Retina (tissue), 1 donor: ENCODE measurements around the gene NDRG2.
"Not testable (repeated sequence)": the region's sequence is repeated elsewhere in the genome, so short reads cannot be mapped to it uniquely, and the experiment has no call there.

Source experiments
- DNase-seq: peaks from one replicate; pipeline ENCODE4 v3.0.0-alpha.2; 2016

Gene NDRG2

DNA sequence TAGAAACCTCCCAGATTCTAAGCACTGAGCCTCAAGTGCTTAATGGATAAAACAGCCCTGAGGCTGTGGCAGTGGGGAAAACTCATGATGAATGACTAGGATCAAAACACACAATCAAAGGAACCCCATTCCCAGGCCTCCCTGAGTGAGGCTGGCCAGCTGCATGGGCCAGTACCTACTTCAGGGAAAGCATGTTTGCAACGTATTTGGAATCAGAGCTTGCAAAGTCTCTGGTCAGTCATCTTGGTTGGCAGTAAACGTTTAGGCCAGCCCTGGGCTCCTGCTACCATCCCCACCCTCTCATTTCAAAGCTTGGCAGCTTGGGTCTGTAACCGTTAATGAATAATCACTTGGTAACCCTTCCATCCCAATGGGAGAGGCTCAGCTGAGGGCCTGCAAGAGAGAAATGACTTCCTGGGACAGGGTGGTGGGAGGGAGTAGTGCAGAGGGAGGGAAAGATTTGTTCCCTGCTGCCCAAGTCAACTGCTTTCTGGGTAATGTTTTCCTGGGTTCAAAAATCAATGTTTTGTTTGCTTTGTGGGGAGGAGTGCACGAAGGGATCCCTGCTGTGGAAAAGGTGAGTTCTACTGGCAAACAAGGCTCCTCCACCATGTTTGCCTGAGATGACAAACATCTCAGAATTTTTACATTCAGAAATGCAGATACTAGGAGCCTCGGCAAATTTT, 30.7 kb upstream of the NDRG2 start:
- no peak for DNase-seq

DNA sequence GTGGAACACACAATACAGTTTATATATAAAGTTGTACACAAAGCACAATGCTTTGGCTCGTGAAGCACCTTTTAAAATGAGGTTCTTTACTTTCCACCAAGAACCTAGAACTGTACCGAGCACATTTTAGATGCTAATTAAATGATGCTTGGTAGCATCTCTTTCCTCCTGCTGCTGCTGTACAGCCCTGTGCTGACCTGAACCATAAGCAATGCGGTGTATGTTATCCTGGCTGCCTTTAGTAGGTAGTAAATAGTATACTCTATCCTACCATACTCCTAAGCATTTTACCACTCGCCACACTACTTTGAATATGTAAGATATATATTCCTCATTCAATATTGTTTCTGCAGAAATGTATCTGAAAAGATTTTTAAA, 29.9 kb upstream of the NDRG2 start:
- DNase-seq, result no peak

DNA sequence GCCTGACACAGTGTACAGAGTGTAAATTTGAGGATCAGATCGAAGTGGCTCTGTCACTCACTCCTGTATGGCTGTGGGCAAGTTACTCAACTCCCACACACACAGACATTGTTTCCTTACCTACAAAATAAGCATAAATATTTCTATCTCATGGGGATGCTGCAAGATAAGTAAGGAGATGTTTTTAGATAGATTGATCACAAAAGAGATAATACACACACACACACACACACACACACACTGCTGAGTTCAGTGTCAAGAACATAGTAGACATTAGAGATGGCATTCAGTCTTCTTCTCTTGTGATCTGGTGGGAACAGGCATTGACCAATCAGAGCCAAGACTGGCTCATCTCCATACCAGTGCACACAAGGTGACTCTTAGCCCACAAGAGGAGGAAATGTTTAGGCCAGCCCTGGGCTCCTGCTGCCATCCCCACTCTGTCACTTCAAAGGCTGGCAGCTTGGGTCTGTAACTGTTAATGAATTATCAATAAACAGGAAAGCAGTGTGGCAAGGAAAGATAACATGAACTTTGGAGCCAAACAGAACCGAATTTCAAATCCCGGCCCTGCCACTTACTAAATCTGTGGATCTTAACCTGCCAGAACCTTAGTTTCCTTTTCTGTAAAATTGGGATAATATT, 29.4 kb upstream of the NDRG2 start:
- DNase-seq, result no peak

DNA sequence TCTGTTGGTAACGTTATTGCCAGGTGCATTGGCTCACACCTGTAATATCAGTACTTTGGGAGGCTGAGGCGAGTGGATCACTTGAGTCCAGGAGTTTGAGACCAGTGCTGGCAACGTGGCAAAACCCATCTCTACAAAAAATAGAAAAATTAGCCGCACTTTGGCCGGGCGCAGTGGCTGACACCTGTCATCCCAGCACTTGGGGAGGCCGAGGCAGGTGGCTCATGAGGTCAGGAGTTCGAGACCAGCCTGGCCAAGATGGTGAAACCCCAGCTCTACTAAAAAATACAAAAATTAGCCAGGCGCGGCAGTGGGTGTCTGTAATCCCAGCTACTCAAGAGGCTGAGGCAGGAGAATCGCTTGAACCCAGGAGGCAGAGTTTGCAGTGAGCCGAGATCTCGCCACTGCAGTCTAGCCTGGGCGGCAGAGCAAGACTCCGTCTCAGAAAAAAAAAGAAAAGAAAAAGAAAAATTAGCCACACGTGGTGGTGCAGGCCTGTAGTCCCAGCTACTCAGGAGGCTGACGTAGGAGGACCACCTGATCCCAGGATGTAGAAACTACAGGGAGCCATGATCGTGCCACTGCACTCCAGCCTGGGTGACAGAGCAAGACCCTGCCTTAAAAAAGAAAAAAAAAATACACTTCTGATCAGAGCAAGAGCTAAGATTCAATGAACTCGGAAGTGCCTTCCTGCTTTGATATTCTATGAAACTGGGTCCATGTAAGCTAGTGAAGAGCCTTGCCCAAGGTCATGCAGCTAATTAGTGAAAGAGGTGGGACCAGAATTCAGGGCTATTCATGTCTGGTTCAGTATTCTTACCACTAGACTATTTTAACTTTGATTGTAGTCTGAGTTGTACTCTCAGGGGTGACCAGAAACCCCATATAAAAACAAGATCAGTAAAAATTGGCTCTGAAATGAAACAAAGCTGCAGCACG, 28.6 kb upstream of the NDRG2 start:
- no peak for DNase-seq

DNA sequence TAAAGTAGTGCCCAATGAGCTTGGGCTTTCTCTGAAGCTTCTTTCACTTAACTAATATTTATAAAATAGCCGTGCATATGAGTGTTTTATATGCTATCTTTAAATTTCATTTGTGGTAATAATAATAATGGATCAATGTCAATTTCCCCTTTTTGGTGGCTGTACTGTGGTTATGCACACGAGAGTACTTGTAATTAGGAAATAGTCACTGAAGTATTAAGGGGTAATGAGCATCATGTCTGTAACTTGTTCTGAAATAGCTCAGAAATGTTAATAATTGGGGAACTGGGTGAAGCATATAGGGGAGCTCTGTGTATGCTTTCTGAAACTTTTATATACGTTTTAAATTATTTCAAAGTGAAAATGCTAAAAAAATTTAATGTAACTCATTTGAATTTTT, 25.7 kb upstream of the NDRG2 start:
- no peak for DNase-seq

DNA sequence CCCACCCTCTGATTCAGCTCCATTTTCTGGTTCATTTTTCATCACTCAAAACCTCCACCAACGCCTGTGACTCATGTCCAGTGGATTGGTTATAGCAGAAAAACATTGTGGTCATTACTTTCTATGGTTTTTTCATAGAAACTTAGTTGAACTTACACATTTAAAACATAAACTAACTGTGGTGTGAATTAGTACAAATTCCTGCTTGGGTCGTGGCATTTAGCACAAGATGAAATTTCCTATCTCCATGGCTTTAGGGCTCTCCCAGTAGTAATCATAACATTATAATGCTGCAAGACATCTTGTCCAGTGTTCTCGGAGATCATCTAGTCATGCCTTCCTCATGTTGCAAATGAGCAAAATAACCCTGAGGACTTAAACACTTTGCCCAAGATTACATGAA, 24.4 kb upstream of the NDRG2 start:
- DNase-seq, result no peak

DNA sequence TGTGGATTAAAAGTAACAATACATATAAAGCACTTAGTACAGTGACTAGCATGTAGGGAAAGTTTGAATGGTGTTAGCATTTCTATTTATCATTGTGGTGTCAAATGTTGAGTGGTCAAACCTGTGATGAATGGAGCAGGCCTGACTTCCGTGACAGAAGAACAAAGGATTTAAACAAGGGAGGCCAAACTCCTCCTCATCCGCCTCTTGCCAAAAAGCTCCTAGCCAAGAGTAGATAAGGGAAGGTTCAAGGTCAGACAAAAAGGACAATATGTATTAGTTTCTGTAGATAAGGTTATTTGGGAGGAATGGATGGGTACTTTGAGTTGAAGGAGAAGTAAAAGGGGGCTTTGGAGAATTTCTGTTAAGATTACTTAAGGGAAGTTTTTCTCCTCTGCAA, 23.8 kb upstream of the NDRG2 start:
- no peak for DNase-seq

DNA sequence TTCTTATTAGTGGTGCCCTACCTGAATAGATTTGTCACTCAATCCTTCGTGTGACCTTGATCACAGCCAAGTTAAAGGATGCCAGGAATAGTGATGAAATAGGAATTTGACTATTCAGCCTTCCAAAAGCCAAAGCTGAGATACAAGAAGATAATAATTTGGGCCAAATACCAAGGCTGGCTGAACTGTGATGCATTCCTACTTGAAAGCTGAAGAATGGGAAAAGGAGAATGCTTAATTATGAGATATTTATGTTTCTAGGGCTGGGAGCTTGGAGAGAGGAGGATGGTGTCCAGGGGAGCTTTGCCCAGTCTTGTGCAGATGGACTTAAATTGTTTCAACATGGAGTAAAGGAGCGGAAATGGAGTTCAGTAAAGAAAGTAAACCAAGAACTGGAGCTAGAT, 22.5 kb upstream of the NDRG2 start:
- DNase-seq, result no peak

DNA sequence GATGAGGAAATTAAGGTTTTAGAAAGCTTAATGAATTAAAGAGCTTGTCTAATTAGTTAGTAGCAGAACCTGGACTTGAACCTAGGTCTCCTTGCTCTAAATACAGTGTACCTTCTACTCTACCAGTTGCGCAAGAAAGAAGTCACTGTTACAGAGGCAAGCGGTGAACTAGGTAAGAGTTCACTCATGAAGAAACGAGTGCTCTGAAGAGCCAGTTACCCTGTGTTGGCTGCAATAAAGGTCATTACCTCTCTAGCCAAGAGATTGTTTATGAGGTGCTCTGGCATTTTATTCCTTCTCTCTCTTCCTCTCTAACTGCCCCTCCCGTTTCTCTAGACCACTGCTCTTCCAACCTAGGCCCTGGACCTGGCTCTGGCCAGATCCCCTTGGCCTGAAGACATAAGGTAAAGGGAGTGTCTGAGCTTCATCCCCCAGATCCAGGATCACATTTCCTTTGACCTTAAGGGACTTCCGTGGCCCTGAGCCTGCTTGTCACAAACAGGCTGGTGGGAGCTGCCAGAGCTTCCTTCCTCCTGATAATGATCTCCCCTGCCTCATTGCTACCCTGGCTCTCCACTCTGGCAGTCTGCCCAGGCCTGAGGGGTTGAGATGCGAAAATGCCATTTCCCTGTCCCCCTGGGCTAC, 19.2 kb upstream of the NDRG2 start:
- no peak for DNase-seq

DNA sequence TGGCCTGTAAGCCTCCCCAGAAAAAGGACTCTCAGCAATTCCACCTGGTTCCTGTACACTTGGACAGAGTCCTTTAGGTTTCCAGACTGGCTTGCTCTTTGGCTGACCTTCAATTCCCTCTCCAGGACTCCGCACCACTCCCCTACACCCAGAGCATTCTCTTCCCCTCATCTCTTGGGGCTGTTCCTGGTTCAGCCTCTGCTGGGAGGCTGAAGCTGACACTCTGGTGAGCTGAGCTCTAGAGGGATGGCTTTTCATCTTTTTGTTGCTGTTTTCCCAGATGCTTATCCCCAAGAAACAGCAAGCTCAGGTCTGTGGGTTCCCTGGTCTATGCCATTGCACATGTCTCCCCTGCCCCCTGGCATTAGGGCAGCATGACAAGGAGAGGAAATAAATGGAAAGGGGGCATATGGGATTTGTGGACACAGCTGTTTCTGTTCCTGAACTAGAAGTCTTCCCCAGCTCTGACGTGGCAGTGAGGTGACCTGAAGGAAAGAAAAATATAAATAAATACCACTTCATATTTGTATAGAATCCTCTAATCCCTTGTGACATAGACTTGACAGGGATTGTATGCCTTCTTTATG, 18.6 kb upstream of the NDRG2 start:
- no peak for DNase-seq

DNA sequence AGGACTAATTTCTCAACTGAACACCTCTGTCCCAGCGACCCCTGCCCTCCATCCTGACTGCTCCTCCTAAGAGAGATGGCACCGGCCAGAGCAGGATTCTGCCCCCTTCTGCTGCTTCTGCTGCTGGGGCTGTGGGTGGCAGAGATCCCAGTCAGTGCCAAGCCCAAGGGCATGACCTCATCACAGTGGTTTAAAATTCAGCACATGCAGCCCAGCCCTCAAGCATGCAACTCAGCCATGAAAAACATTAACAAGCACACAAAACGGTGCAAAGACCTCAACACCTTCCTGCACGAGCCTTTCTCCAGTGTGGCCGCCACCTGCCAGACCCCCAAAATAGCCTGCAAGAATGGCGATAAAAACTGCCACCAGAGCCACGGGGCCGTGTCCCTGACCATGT, 18.1 kb upstream of the NDRG2 start:
- DNase-seq, result no peak

DNA sequence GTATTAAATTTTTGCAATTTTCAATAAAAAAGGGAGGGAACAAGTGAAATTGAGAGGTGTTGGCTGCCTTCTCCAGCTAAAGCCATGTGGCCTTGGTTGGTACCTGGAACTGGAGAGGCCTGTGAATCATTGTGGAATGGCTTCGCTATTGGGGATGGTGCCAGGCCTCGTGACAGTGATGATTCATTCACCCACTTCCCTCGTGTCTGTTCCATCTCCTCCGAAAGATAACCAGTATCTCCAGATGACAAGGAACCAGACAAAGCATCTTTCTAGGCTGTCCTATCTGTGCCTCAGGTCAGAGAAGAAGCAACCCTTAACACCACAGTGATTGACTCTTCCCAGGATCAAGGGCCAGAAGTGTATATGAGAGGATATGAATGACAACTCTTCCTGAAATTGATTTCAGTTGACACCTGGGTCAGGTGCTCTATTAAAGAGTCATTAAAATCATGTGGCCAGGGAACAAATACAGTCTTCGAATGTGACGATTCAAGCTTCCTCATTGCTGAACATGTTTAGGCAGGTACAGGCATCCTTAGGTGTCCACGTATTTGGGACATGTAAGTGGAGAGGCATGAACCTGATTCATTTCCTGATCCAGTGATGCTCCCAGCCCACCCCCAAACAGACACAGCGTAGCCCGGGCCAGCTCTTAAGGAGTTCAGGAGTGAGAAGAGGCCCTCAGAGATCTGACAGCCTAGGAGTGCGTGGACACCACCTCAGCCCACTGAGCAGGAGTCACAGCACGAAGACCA, 17.0 kb upstream of the NDRG2 start, which contains the start of gene RNASE7:
RNASE7 (plus strand) TSS at position 687 of the 758 bp plus-strand sequence. CDS start 631 bp downstream, outside the sequence.
- DNase-seq, result no peak

DNA sequence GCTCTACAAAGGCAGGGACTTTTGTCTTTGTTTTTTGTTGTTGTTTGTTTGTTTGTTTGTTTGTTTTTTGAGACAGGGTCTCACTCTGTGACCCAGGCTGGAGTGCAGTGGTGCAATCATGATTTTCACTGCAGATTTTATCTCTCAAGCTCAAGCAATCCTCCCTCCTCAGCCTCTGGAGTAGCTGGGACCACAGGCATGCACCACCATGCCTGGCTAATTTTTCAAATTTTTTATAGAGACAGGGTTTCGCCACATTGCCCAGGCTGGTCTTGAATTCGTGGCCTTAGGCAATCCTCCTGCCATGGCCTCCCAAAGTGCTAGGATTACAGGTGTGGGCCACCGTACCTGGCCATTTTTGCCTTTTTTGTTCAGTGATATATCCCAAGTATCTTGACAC, 16.1 kb upstream of the NDRG2 start:
- not testable (repeated sequence) for DNase-seq

DNA sequence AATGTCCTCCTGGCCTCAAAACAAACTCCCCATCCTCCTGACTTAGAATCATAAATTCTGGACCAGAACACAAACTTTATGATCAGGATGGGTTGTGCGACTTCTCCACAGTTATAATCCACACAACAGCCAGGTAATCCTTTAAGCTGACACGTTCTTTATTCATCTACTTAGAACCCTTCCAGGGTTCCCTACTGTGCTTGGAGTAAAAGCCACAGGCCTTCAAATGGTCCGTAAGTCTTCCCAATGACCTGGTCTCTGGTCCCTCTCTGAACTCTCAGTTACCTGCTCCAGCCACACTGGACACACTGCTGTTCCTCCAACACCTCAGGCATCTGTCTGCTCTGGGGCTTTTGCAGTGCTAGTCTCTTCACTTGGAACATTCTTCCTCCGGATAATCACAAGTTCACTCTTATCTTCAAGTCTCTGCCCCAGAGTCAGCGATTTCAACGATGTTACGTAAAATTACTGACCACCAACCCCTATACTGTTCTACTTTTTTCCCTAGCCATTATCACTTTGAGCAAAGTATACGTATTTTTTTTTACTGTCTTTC, 15.6 kb upstream of the NDRG2 start:
- DNase-seq, result no peak

DNA sequence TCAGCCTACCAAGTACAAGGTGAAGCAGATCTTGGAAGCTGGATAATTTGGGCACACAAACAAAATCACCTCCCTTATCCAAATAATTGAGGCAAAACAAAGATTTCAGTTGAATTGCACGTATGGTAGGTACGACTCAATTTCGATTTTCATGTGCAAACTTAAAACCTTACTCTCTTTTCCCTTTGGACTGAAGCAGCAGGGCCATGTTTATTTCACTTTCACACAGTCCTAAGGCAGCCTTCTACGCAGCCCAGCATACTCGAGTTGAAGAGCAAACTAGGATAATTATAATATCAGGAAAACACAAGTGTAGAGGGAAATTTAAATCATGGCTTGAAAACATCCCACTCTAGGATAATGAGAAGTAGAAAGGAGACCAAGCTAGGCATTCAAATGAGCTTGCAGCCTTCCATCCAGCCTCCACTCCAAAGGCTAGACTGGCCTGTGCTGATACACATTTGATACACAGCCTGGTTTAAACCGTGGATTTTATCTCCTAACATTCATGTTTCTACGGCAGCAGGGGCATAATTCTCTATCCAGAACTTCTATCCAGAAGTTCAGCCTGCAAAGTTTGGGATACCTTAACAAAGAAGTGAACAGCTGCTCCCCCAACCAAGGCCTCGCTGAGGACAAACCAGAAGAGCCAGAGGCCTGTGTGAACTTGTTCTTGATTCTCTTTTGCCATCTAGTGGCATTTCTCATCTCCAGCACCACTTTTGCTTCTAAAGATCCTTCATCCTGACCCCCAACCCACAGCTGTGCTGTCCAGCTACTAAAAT, 14.9 kb upstream of the NDRG2 start:
- DNase-seq, result peak; percentile 75

DNA sequence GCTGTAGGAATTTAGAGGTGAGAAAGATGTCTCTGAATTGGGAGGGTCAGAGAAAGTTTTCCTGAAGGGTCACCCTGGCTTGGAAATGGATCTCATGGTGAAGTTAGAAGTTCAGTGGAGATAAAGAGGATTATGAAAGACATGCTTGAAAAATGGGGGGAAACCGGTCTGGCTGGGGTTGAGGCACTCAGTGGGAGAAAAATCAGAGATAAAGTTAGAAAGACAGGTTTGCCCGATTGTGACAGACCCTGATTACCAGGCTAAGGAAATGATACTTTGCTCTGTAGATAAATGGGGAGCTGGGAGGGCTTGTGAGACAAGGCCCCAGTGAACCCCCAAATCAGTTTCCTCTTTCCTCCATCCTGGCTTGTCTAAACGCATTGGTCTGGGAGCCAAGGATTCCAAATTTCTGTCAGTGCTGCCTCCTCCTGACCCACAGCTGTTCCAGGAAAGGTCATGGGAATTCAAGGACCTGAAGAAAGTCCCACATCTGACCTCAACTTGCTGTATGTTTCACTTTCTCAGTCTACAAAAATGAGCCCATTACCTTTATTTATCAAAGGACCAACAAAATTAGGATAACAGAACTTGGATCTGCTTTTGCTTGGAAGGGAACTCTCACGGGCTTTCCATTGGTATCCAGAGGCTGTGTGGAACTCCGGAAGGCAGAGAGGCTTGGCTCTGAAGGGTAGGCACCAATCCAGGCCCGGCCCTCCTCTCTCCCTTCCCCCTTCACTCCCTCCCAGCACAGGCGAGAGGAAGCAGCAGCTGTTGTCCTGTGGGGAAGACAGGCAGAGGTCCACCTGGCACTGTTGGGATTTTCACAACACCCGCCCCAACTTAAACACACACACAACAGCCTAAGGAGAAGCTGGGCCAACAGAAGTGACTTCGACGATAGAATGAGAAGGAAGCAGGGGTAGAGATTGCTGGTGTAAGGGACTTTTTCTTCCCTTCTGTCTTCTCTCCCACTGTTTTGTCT, 13.9 kb upstream of the NDRG2 start:
- DNase-seq, result peak; percentile 58

DNA sequence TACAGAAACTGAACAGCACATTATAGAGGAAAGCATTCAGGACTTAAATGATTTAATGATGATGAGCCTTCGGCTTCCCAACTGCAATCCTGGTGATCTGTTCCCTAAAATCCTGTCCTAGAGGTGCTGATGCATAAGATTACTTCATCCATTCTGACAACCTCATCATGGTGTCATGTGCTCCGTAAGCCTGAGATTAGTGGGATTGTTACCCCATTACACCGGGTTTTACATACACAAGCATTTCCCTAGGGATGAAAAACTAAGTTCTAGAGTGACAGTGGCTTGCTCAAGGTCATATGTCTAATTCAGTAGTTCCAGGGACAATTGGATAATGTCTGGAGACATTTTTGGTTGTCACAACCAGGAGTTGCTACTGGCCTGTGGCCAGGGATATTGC, 12.3 kb upstream of the NDRG2 start:
- DNase-seq, result no peak

DNA sequence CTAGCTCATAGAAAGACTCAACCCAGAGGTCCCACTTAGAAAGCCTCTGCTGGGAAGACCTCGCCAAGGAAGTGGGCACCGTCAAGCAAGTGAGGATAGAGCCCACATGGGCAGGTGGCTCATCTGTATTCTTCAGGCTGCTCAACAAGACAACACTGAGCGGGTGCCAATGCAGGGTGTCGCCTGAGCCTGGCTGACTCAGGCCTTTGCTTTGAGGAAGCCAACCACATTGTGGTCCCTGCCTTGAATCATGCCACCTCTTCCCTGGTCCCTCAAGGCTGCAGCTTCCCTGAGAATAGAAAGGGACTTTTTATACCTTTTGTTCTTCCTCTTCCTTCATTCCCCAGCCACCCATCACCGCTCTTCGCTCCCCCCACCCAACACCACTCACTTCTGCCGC, 11.9 kb upstream of the NDRG2 start:
- DNase-seq, result no peak

DNA sequence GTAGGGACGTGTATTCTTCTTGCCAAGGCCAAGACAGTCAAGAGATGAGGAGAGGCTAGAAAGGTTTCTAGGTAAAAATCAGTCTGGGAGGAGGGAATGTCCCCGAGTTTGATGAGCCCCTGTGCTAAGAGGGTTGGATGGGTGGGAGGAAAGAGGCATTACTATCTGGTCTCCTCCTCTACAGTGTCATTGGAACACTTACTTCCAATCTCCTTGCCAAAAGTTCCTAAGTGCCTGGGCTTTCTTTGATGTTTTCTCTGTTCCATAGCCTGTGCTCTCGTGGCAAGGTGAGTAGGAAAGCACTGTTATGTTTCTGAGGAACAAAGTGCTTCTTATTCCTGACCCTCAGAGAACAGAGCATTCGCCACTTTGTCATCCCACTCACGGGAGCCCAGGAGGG, 9.8 kb upstream of the NDRG2 start, which contains the start of gene RNASE13:
RNASE13 (minus strand) TSS at position 101 of the 400 bp plus-strand sequence. CDS start 519 bp downstream, outside the sequence.
- DNase-seq, result no peak
